HG03460 (cell line): ENCODE data around the gene S100A14.
A peak's percentile ranks its signal among the peaks of the same experiment; 100 is the strongest.
"Not testable (repeated sequence)": the region's sequence is repeated elsewhere in the genome, so short reads cannot be mapped to it uniquely, and the experiment has no call there.

Experiments used
- ATAC-seq: cut with Tn5 transposase; IDR thresholded peaks from one replicate; pipeline ENCODE4 v1.9.1; 2021; ENCODE audit not compliant: unreplicated experiment

Gene S100A14

DNA sequence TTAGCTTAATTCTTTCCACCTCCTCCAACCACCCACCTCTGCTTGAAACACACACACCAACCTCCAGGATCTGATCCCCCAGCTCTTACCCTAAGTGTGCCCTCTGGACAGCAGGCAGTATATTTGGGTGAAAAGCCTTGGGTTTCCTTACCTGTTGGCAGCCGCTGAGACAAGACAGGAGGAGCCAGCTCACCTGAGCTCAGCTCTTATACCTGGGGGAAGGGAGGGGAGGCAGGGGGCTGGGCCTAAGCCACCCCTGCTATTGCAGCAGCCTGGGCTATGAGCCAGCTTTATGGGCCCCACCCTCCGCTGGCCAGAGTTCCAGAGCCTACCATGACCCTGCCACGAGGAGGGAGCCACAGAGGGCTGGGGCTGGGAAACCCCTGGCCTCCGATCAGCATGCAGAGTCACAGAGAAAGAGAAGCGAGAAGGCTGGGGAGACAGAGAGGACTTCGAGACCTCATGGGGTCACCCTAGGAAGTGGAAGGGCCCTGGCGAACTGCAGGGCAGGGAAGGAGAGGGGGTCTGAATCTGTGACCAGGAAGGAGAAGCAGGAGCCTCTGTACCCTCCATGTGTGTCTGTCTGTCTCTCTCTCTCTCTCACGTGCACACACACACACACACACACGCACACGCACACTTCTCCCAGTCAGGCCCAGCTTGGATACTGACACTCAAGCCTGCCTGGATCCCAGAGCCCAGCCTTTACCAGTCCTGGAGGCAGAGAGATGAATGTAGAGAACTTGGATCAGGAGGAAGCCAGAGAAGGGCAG lies at the start of gene S100A14:
TSS of gene S100A14 (minus strand) at position 182 of the 773 bp plus-strand sequence. CDS start 467 bp downstream, outside the sequence.
- no peak for ATAC-seq

DNA sequence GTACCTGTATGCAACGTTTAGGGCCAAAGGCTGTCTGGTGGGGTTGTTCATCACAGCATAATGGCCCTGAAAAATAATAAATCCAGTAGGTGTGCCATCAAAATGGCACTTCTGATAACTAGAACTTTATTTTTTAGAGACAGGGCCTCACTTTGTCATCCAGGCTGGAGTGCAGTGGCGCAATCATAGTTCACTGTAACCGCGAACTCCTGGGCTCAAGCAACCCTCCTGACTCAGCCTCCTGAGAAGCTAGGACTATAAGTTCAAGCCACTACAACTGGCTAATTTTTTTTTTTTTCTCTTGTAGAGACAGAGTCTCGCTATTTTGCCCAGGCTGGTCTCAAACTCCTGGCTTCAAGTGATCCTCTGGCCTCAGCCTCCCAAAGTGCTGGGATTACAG lies 47.1 kb upstream of the S100A14 start:
- no peak for ATAC-seq

DNA sequence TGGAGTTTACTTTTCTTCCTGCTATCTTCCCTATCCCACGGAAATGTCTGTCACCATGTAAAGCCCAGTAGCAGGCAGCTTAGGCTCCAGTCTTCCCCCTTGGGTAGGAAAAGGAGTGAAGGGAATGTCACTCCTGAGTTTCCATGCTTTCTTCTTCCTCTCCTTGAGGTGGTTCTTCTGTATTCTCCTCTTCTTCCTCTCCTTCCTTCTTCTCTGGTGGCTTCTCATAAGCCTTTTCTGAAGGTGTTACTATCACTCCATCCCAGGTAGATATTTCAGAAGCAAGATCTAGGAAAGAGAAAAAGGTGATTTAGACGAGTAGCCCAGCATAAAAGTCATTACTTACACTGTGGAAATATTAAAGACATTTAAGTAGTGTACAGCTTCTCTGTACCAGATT lies 46.1 kb upstream of the S100A14 start:
- ATAC-seq = no peak

DNA sequence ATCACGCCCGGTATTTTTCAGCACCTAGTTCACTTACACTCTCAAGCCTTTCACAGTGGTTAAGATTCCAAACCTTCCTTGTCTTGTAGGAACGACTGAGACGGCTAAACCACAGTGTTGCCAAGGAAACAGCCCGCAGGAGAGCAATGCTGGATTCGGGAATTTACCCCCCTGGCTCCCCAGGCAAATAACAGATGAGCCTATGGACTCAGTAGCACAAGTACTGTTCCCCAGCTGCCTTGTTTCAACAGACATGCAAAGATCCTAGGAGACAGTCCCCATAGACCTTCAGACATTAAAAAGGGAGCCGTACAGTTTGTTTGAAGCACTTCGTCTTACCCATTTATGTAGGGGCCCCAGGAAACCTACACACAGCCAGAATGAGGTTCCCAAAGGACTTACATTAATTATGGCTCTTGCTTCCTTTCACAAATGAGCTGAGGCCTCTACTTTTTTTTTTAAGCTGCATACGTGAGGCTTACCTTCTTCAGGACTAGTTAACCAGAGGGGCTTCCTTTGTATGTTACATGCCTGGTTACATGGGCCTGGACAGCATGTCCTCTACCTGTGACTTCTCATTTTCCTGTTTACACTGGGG lies 45.1 kb upstream of the S100A14 start:
- no peak for ATAC-seq

DNA sequence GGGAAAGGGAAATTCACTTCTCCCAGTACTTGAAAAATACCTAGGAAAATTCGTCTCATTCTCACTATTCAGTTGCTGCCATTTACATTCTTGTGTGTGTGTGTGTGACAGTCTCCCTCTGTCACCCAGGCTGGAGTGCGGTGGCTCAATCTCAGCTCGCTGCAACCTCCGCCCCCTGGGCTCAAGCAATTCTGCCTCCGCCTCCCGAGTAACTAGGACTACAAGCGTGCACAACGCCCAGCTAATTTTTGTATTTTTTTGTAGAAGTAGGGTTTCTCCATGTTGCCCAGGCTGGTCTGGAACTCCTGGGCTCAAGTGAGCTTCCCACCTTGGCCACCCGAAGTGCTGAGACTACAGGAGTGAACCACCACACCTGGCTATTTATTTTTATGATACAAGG lies 43.5 kb upstream of the S100A14 start:
- ATAC-seq = no peak

DNA sequence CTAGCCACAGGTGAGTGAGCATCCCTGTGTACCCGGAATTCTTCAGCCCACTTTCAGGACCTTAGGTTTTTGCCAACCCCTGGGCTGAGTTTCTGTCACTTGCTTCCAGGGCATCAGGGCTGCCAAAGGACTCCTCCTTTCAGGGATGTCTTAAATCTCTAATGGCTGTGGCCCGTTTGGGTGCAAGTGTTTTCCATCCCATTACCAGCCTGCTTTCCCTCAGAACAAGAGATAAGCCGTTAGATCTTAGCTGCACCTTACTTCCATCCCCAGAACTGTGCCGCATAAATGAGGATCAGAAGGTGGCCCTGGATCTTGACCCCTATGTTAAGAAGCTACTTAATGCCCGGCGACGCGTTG lies 43.0 kb upstream of the S100A14 start:
- no peak for ATAC-seq

DNA sequence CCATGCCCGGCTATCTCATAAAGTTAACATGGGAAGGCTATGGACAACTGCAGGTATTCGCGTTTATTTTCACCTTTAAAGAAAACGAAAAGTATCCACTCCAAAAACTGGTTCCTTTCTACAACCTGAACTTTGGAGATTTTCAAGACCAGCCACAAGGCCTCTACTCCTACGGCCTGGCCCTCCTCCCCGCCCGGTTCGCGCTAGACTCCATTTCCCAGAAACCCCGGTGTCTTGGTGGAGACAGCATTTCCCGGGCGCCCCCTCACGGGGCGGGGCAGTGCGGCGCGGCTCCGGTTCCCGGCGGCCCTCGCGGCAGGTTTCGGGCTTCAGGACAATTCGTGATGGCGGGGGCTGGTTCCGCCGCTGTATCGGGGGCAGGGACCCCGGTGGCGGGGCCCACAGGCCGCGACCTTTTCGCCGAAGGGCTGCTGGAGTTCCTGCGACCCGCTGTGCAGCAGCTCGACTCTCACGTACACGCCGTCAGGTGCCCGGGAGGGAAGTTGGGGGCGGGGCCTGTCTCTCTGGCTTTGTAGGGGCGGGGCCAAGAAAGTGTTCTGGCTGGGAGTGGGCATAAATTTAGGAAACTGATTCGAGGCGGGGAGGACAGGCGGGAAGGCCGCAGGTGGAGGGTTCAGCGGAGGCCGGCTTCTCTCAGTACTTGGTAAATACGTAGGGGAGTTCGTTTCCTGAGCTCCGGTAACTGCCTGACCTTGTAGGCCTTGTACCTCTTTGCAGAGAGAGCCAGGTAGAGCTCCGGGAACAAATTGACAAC lies 42.5 kb upstream of the S100A14 start, which contains the start of gene SNAPIN:
TSS of gene SNAPIN (plus strand) at position 304 of the 775 bp plus-strand sequence. CDS start at position 345, 41 bp downstream.
- ATAC-seq = peak; percentile 92

DNA sequence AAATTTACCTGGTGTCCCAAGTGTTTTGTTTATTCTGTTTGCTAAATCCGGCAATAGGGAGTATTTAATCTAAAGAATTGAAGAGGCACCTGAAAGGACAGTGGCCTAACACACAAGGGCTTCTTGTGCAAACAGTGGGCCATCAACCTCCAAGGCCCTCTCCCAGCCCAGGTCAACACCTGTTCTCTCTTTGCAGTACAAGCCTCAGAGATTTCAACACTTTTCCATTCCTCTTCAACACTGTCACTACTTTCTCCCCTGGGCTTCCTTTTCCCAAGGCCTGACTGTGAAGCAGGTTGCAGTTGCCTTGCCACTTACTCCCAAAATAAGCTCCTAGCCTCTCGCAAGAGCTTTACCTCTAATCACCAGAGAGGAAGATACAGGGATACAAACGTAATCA lies 39.2 kb upstream of the S100A14 start:
- no peak for ATAC-seq

DNA sequence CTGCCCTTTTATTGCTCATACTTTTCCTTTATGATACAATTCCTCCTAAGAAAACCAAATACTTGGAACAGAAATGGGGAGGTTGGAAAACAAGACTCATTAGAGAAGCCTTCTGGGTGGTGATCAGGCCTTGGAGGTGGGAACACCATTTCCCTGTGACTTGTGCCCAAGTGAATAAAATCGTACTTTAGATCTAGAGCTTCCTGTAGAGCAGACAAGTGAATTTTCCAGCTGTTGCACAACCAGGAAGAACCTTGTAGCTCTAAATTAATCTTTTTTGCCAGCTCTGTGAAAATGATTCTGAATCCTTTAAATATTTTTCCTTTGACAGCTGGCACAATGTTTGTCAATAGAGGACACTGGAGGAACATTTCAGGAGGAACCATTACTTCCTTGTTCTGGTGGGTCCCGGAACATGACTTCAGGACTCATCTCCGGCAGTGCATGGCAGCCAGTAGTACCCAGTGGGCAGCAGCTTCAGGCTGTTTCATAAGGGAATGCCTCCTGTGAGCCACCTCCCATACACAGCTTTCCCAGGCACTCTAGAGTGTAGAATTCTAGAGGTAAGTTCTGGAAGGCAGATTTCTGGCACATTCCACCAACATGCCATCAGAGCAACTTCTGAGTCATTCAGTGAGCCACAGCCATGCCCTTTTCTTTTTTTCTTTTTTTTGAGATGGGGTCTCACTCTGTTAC lies 36.8 kb upstream of the S100A14 start:
- no peak for ATAC-seq

DNA sequence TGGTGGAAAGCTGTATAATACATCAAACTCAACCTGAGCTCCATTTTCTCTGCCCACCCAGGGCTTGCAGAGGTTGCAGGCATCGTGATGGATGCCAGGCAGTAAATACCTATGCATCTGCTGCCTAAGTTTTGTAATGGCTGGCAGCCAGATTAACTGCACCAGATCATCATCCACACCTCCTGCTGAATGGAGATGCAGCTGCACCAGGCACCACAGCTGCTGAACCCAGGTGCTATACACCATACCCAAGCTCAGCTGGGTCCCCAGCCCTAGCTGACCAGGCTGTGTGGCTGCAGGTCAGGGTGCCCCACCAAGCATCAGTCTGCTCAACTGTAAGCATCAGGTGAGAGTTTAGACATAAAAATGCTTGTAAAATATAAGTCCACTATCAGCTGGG lies 35.6 kb upstream of the S100A14 start:
- ATAC-seq = no peak

DNA sequence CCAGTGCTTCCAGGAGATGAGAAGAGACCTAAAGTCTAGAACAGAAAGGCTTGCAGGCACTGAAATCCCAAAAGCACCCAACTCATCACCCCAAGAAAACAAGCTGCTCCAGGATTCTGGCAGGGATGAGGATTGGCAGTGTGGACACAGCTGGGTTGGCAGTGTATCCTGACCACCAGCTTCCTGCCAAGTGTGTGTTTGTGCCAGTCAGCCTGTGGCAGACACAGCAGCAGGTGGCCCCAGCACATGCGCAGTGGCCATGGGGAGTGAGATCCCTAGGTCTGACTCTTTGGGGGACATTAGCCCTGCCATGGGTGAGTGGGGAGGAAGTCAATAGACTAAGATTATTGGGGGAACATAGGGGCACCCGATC lies 33.7 kb upstream of the S100A14 start:
- no peak for ATAC-seq

DNA sequence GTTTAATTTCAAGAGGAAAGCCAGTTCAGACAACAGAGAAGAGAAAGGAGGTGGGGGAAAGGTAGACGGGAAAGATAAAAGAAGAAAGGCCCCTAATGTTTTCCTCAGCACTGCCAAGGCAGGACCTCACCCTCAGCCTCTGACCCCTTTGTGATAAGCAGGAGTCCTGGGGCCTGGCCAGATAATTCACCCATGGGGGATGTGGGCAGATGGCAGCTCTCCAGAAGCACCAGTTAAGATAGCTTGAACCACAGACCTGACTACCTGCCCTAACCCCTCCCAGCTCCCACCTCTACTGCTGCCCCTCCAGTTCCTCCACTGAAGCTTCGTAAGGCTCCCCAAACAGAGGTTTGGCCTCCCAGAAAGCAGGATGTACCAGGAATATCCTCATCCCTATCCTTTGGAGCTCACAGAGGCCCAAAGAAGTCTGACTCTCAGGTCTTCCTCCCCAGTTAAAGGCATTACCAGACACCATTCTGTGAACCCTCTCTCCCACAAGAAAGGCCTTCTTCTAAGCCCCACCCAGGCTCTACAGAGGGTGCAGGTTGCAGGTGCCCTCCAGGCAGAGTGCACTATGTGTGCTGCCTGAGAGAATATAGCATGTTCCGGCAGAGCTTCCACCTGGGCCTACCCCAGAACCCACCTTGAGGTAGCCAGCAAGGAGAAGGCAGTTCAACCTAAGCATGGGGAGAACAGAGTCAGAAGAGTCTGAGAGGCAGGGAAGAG lies 33.2 kb upstream of the S100A14 start:
- no peak for ATAC-seq

DNA sequence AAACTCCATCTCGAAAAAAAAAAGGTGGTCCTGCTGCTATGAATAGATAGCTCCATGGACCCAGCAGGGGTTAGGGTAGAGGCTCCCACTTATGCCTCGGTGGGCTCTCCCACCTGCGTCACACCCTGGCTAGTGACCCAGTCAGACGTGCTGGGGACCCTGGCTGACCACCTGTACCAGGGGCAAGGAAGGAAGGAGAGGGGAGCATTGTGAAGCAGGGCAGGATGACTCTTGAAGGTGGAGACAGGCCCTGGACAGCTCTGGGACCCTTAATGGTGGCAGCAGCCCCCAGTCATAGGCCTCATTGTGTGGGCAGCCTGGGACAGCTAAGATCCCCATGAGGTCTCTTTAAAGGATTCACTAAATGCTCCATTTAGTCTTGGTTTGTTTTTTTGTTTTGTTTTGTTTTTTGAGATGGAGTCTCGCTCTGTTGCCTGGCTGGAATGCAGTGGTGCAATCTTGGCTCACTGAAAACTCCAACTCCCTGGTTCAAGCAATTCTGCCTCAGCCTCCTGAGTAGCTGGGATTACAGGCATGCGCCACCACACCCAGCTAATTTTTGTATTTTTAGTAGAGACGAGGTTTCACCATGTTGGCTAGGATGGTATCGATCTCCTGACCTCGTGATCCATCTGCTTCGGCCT lies 32.0 kb upstream of the S100A14 start:
- ATAC-seq = no peak

DNA sequence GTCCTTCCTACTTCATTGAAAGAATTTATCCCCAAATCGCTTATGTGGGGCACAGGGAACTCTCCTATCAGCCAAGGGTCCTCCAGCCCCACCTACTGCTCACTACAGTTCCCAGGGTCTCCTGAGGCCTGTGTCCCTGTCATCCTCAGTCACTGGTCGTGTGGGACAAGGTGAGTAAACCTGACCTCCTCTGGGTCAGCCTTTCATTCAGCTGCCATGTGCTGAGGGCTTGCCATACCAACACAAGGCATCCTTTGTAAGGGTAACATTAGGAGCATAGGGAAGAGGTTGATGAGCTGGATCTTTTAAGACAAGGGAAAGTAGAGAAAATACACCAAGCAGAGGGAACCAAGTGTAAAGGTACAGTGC lies 31.2 kb upstream of the S100A14 start:
- ATAC-seq = no peak

DNA sequence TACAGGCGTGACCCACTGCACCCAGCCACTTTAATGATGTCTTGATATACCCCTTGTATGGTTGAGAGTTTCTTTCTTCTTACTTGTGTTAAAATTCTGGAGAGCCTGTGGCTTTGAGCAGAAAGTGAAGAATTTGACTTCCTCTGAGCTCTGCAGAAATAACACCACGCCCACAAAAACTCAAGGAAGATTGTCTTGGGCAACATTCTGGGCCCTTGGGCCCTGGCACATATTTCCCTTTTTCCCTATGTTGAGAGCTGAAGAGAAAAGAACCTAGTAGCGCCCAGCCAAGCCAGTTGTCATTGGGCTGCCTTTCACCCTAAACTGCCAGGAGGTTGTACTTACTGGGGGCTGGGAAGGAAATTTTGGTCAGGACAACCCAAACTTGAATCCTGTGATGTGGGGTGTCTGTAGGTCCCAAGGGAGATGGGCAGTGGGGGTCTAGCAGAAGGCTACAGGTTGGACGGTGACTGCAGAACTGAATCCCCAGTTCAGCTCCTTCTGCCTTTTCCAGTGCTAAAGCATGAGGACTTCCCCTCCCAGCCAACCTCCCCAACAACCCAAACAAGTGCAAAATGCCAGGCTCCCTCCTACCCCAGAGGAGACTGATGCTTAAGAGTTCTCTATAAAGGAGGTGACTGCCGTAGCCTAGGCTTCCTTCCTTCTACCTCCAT lies 30.7 kb upstream of the S100A14 start:
- no peak for ATAC-seq

DNA sequence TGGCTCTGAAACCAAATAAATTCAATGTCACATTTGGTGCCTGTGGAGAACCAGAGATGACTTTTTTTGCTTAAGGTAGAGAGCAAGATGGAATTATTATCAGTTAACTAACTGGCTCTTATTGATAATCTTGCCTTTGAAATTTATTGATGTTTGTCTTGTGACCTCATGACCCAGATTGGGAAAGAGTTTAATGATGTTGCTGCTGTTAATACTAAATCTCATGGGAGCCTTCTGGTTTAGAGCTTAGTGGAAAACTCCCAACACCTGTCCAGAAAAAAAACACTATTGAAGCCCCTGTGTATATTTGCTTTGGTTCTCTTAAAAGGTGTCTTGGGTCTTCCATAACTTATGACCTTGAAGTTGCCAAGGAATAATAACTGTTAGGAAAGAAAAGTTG lies 27.7 kb upstream of the S100A14 start:
- no peak for ATAC-seq

DNA sequence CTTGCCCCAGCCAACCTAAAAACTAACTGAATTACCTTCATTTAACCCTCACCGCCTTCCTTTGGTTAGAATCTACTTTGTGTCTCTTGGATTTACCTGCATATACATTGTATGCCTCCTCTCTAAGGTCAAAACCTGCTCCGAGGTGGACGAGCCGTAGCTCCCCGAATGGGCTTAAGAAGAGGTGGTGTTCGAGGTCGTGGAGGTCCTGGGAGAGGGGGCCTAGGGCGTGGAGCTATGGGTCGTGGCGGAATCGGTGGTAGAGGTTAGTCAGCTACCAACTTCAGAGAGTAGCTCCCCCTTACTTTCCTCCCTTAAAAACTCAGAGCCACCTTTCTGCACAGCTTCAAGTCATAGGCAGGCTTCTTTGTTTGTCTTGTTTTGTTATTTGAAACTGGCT lies 27.0 kb upstream of the S100A14 start:
- no peak for ATAC-seq

DNA sequence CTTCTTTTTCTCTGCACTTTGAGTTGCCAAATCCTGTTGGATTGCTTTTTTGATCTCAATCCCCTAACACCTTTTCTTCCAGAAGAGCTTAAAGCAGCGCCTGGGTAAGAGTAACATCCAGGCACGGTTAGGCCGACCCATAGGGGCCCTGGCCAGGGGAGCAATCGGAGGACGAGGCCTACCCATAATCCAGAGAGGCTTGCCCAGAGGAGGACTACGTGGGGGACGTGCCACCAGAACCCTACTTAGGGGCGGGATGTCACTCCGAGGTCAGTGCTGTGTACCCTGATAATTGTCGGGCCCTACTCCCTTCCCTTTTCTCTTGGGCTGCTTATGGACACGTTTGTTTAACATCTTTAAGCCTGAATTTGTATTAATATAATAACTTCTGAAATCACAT lies 26.0 kb upstream of the S100A14 start:
- no peak for ATAC-seq

DNA sequence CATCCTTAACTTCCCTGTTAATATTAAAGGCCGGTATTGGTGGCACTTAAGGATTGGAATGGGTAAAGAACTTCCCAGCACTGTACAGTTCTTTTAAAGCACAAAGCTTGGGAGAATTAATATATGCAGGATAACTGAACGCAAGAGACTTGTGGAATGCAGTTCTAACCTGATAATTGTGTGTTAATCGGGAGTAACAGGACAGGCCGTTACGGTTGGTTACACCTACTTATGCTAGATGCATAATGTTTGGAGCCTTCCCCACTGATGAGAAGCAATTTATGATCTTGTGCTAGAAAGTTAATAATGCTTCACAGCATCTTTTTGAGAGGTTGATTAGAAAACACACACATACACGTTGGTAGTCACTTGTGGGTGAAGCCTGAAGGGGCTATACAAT lies 24.7 kb upstream of the S100A14 start:
- no peak for ATAC-seq

DNA sequence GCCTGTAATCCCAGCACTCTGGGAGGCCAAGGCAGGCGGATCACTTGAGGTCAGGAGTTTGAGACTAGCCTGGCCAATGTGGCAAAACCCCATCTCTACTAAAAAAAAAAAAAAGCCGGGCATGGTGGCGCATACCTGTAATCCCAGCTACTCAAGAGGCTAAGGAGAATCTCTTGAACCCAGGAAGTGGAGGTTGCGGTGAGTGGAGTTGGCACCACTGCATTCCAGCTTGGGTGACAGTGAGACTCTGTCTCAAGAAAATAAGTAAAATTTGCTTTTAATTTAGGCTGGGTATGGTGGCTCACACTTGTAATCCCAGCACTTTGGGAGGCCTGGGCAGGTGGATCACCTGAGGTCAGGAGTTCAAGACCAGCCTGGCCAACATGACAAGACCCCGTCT lies 24.1 kb upstream of the S100A14 start:
- ATAC-seq = not testable (repeated sequence)
